Stimulated activated CD4-positive, alpha-beta T cell treated with anti-CD3 and anti-CD28 coated beads, Interleukin-15, amount 100 ng/mL, for 24 hours (primary cell): Measurements from ENCODE around the gene TRIO.
"Not testable (repeated sequence)": the region's sequence is repeated elsewhere in the genome, so short reads cannot be mapped to it uniquely, and the experiment has no call there.

Source experiments
- DNase-seq: peaks from one replicate; pipeline ENCODE4 v3.0.0-alpha.2; 2020

The TRIO gene

GRCh38 chr5:14189680-14190079 lies 46.5 kb downstream of the TRIO start:
- no peak for DNase-seq

- no peak for DNase-seq
Measured at GRCh38 chr5:14190194-14191164, 47.3 kb downstream of the TRIO start.

- DNase-seq = no peak
Measured at GRCh38 chr5:14191325-14191724, 48.2 kb downstream of the TRIO start.

GRCh38 chr5:14193496-14193895 lies 50.4 kb downstream of the TRIO start:
- no peak for DNase-seq

- DNase-seq = no peak
Measured at GRCh38 chr5:14195588-14195987, 52.4 kb downstream of the TRIO start.

GRCh38 chr5:14197056-14197455 lies 53.9 kb downstream of the TRIO start:
- DNase-seq = no peak

- DNase-seq = no peak
Measured at GRCh38 chr5:14199902-14200301, 56.8 kb downstream of the TRIO start.

GRCh38 chr5:14200312-14200990 lies 57.3 kb downstream of the TRIO start:
- no peak for DNase-seq

- DNase-seq = no peak
Measured at GRCh38 chr5:14201325-14202045, 58.3 kb downstream of the TRIO start.

GRCh38 chr5:14202462-14202861 lies 59.3 kb downstream of the TRIO start:
- DNase-seq = no peak

GRCh38 chr5:14204011-14204670 lies 61.0 kb downstream of the TRIO start:
- DNase-seq = no peak

- no peak for DNase-seq
Measured at GRCh38 chr5:14204785-14205321, 61.7 kb downstream of the TRIO start.

- DNase-seq = no peak
Measured at GRCh38 chr5:14206028-14206725, 63.0 kb downstream of the TRIO start.

- DNase-seq = not testable (repeated sequence)
Measured at GRCh38 chr5:14207428-14207827, 64.3 kb downstream of the TRIO start.

- no peak for DNase-seq
Measured at GRCh38 chr5:14208071-14209021, 65.2 kb downstream of the TRIO start.

- no peak for DNase-seq
Measured at GRCh38 chr5:14209222-14209822, 66.2 kb downstream of the TRIO start.

- no peak for DNase-seq
Measured at GRCh38 chr5:14209836-14210235, 66.7 kb downstream of the TRIO start.

- DNase-seq = no peak
Measured at GRCh38 chr5:14210729-14211128, 67.6 kb downstream of the TRIO start.

GRCh38 chr5:14211818-14212803 lies 69.0 kb downstream of the TRIO start:
- no peak for DNase-seq
